ENCODE data around the gene ABHD13.

Gene ABHD13

DNA sequence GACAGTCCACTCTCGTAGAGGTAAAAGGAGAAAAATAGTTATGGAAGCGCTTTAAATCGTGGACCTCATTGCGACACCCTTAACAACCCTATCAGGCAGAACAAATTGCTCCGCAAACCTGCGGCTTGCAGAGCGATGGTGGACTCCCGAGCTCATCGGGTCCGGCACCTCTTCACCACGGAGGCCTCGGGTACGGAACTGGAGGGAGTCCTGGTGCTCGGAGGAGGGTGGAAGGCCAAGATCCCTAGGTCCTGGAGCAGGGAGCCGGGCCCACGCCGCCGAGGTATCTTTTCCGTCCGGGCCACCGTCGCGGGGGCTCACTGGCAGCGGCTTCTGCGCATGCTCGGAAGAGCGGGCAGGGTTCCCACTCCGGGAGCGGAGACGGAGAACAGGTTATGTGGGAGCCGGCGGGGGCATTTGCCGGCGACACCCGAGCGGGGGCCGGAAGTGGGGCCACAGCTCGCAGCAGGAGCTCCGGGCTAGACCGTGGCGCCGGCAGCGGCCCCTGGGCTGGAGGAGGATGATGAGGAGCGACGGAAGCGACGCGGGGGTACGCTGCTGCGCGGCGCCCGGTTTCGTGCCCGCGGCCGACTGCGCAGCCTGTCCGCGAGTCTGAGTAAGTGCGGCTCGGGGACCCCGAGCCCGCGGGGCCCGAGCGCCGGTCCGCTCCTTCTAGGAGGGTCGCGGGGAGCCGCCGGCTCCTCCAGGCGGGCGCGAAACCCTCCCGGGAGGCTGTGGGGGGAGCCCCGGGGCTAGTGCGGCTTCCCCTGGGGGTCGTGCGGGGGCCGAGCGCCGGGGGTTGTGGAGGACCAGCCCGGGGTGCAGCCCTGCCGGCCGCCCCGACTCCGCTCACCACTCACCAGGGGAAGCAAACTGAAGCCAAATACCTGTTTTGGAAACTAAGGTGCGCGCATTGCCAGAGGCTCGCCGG lies at the start of gene ABHD13:
ABHD13 (plus strand) TSS at position 349 of the 931 bp plus-strand sequence. CDS start 10,827 bp downstream, outside the sequence.
- Histone ChIP-seq H3K27ac (ENCODE audit: low read length) (peak within 1 kb of the TSS; percentile 98), H3K9me3 (ENCODE audit: insufficient read depth, low read depth, low read length) (no peaks in the 10 kb centered on the region), H3K36me3 (ENCODE audit: insufficient read depth, low read depth, low read length) (no peaks in the 10 kb centered on the region), H3K9ac (ENCODE audit: low read depth, low read length) (peak within 1 kb of the TSS; percentile 98), H3K4me3 (ENCODE audit: low read length) (peak within 1 kb of the TSS; percentile 99), H3K27me3 (ENCODE audit: insufficient read depth, low read length) (no peaks in the 10 kb centered on the region), H3K4me1 (ENCODE audit: insufficient read depth, low read length) (peaks cover 11% of the 10 kb centered on the region)

DNA sequence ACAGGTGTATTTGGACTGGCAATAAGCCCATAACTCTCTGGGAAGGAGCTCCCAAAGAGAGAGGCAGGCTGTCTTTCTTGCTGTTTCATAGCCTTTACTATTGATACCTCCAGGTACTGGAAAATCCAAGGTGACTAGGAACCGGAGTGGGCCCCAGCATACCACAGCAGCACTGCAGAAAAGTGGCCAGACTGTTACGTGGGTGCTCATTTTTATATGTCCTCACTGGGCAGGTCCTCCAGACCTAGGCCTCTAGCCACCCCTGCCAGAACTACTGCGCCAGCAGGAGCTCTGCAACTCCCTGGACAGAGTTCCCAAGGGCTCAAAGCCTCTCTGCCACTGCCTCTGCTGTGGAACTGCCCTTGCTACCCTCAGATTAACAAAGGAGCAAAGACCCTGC lies 49.3 kb upstream of the ABHD13 start:
- Histone ChIP-seq H3K9me3 (ENCODE audit: insufficient read depth, low read depth, low read length) (no peaks in the 10 kb centered on the region), H3K4me3 (ENCODE audit: low read length) (no peak overlapping the region), H3K4me1 (ENCODE audit: insufficient read depth, low read length) (no peaks in the 10 kb centered on the region), H3K36me3 (ENCODE audit: insufficient read depth, low read depth, low read length) (no peaks in the 10 kb centered on the region), H3K27ac (ENCODE audit: low read length) (no peak overlapping the region), H3K9ac (ENCODE audit: low read depth, low read length) (no peak overlapping the region), H3K27me3 (ENCODE audit: insufficient read depth, low read length) (no peaks in the 10 kb centered on the region)

DNA sequence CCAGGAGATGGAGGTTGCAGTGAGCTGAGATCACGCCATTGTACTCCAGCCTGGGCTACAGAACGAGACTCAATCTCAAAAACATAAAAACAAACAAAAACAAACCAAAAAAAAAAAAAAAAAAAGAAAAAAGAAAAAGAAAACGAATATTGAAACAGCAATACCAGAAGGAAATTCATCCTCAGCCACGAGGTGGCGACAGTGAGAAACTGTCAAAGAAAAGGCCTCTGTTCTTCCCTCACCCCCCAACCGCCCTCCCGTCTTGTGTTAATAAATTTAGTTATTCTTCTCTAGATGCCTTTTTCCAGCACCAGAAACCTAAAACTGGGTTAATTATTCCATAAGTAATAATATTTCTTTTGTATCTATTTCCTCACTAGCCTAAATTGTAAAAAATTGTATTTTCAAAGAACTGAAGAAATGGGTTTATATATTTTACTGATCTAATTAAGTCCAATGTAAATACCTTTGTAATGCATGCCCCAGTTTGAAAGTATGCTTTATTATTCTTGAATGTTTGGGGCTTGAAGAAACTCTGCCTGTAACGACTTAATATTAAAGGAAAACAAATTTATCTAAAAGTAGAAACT lies 41.4 kb upstream of the ABHD13 start:
- H3K4me3 ChIP-seq (ENCODE audit: low read length) = no peak overlapping the region
- no peak overlapping the region for H3K27ac ChIP-seq (ENCODE audit: low read length)
- H3K9me3 ChIP-seq (ENCODE audit: insufficient read depth, low read depth, low read length) = no peaks in the 10 kb centered on the region
- H3K36me3 ChIP-seq (ENCODE audit: insufficient read depth, low read depth, low read length) = no peaks in the 10 kb centered on the region
- no peaks in the 10 kb centered on the region for H3K4me1 ChIP-seq (ENCODE audit: insufficient read depth, low read length)
- no peaks in the 10 kb centered on the region for H3K27me3 ChIP-seq (ENCODE audit: insufficient read depth, low read length)
- H3K9ac ChIP-seq (ENCODE audit: low read depth, low read length) = no peak overlapping the region

DNA sequence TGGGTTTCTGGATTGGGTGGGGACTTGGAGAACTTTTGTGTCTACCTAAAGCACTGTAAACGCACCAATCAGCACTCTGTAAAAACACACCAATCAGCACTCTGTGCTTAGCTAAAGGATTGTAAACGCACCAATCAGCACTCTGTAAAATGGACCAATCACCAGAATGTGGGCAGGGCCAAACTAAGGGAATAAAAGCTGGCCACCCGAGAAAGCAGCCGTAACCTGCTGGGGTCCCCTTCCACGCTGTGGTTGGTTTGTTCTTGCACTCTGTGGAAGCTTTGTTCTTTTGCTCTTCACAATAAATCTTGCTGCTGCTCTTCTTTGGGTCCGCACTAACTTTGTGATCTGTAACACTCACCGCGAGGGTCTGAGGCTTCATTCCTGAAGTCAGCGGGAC lies 40.1 kb upstream of the ABHD13 start:
- no peak overlapping the region for H3K9ac ChIP-seq (ENCODE audit: low read depth, low read length)
- H3K4me3 ChIP-seq (ENCODE audit: low read length) = no peak overlapping the region
- H3K4me1 ChIP-seq (ENCODE audit: insufficient read depth, low read length) = no peaks in the 10 kb centered on the region
- H3K27me3 ChIP-seq (ENCODE audit: insufficient read depth, low read length) = no peaks in the 10 kb centered on the region
- no peaks in the 10 kb centered on the region for H3K9me3 ChIP-seq (ENCODE audit: insufficient read depth, low read depth, low read length)
- H3K36me3 ChIP-seq (ENCODE audit: insufficient read depth, low read depth, low read length) = no peaks in the 10 kb centered on the region
- no peak overlapping the region for H3K27ac ChIP-seq (ENCODE audit: low read length)

DNA sequence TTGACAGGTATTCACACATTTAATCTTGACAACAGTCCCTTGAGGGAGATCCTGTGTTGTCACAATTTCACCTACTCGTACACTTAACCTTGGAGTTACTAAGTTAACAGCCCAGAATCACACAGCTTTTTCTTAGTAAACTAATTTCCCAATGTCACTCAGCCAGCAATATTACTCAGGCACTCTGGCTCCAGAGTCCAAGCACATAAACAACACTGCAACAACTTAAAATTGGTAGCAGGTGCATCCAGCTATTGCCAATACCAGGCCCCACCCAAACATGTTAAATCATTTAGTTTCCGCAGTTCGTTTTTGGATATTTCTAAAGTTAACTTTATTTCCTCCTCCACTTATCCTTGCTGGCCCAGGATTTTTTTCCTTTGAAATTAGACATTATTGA lies 35.5 kb upstream of the ABHD13 start:
- no peak overlapping the region for H3K27ac ChIP-seq (ENCODE audit: low read length)
- H3K27me3 ChIP-seq (ENCODE audit: insufficient read depth, low read length) = no peaks in the 10 kb centered on the region
- no peaks in the 10 kb centered on the region for H3K36me3 ChIP-seq (ENCODE audit: insufficient read depth, low read depth, low read length)
- H3K9me3 ChIP-seq (ENCODE audit: insufficient read depth, low read depth, low read length) = no peaks in the 10 kb centered on the region
- H3K4me1 ChIP-seq (ENCODE audit: insufficient read depth, low read length) = no peaks in the 10 kb centered on the region
- H3K9ac ChIP-seq (ENCODE audit: low read depth, low read length) = no peak overlapping the region
- no peak overlapping the region for H3K4me3 ChIP-seq (ENCODE audit: low read length)

DNA sequence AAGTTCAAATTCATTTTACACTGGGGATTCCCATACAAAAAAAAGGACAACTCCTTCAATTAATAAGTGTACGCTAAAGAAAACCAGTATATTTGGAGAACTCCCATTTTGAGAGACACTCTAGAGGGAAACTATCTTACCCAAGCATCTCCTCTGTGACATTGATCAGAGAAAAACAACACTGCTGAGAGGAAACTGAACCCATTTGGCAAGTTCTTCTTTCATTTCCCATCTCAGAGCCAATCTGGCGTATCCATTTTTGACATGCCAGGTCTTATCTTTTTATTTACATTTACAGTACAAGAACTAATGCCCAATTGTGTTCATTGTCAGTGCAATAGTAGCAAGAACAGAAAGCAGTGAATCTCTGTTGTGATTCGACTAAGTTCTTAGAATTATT lies 33.0 kb upstream of the ABHD13 start:
- no peaks in the 10 kb centered on the region for H3K9me3 ChIP-seq (ENCODE audit: insufficient read depth, low read depth, low read length)

DNA sequence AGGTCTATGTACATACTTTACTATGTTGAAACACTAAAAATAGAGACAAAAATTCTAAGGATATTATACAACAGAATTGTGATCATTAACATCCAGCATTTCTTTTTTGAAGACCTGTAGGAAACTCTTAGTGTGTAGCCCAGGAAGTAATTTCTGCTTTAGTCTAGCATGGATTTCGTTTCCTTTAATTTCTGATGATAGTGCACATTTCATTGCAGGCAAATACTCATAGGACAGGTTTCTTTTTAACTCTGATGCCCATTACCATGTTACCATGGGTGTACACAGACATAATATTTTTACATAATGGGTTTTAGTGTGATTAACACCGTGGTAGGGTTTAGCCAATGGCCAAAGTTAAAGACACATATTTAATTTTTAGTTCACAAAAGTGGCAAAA lies 29.9 kb upstream of the ABHD13 start:
- Histone ChIP-seq H3K27ac (ENCODE audit: low read length) (no peak overlapping the region), H3K4me1 (ENCODE audit: insufficient read depth, low read length) (no peaks in the 10 kb centered on the region), H3K27me3 (ENCODE audit: insufficient read depth, low read length) (no peaks in the 10 kb centered on the region), H3K9me3 (ENCODE audit: insufficient read depth, low read depth, low read length) (no peaks in the 10 kb centered on the region), H3K4me3 (ENCODE audit: low read length) (no peak overlapping the region), H3K36me3 (ENCODE audit: insufficient read depth, low read depth, low read length) (no peaks in the 10 kb centered on the region), H3K9ac (ENCODE audit: low read depth, low read length) (no peak overlapping the region)

More for the DNA sequence above, 33.0 kb upstream of the ABHD13 start:
- Histone ChIP-seq H3K27me3 (ENCODE audit: insufficient read depth, low read length) (no peaks in the 10 kb centered on the region), H3K4me3 (ENCODE audit: low read length) (no peak overlapping the region), H3K27ac (ENCODE audit: low read length) (no peak overlapping the region), H3K36me3 (ENCODE audit: insufficient read depth, low read depth, low read length) (no peaks in the 10 kb centered on the region), H3K4me1 (ENCODE audit: insufficient read depth, low read length) (no peaks in the 10 kb centered on the region), H3K9ac (ENCODE audit: low read depth, low read length) (no peak overlapping the region)

DNA sequence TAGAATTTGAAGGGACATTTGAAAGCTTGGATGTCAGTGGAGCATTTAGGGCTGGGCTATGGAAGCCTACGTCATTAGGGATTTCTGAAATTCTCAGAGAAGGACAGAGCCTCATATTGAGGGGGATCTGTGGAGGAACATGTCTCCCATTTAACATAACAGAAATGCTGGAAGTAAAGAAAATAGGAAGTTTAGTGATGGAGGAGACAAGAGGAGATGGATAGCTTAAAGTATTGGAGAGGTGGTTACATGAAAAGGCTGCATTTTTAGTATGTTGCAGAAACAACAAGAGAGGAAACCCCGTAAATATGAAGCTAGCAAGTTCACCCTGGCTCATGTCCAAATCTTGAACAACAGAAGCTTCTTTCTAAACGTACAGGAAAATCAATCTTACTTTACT lies 27.3 kb upstream of the ABHD13 start:
- Histone ChIP-seq H3K36me3 (ENCODE audit: insufficient read depth, low read depth, low read length) (no peaks in the 10 kb centered on the region), H3K27me3 (ENCODE audit: insufficient read depth, low read length) (no peaks in the 10 kb centered on the region), H3K4me1 (ENCODE audit: insufficient read depth, low read length) (no peaks in the 10 kb centered on the region), H3K9ac (ENCODE audit: low read depth, low read length) (no peak overlapping the region), H3K4me3 (ENCODE audit: low read length) (no peak overlapping the region), H3K9me3 (ENCODE audit: insufficient read depth, low read depth, low read length) (no peaks in the 10 kb centered on the region), H3K27ac (ENCODE audit: low read length) (no peak overlapping the region)

DNA sequence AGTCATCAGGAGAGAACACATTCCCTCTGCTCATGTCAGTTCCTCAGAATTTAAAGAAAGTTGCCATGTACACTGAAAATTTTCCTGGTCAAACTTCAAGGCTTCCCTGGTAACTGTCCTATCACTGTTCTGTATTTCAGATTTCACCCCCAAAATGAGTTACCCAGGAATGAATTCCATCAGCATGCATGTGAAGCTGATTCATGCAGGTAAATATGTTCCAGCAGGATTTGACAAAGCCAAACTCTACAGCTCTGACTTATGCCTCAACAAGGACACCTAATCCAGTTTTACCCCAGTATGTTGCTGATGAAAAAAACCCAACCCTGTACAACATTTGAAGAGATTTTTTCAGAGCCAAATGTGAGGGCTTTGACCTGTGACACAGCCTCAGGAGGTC lies 24.4 kb upstream of the ABHD13 start:
- Histone ChIP-seq H3K36me3 (ENCODE audit: insufficient read depth, low read depth, low read length) (no peaks in the 10 kb centered on the region), H3K9me3 (ENCODE audit: insufficient read depth, low read depth, low read length) (no peaks in the 10 kb centered on the region), H3K27ac (ENCODE audit: low read length) (no peak overlapping the region), H3K4me3 (ENCODE audit: low read length) (no peak overlapping the region), H3K4me1 (ENCODE audit: insufficient read depth, low read length) (no peaks in the 10 kb centered on the region), H3K9ac (ENCODE audit: low read depth, low read length) (no peak overlapping the region), H3K27me3 (ENCODE audit: insufficient read depth, low read length) (no peaks in the 10 kb centered on the region)

DNA sequence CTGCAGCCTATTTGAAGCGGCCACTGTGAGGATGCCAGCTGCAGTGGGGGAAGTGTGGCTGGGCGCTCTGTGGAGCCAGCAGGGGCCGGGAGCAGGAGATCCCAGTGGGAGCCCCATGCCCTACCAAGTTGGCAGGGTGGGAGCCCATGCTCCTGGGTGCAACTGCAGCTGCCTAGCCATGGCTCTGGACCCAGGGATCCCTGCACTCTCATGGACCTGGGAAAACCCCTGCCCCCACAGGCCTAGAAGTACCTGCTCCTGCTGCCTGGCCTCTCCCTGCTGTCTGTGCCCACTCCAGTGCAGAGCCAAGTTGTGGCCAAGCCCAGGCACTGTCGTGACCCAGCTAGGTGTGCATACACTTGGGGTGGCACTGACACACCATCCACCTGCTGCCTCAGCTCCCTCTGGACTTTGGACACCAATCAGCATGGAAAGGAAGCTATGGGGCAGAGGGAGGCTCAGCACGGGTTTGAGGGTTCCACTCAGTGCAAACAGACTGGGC lies 23.7 kb upstream of the ABHD13 start:
- H3K36me3 ChIP-seq (ENCODE audit: insufficient read depth, low read depth, low read length) = no peaks in the 10 kb centered on the region

DNA sequence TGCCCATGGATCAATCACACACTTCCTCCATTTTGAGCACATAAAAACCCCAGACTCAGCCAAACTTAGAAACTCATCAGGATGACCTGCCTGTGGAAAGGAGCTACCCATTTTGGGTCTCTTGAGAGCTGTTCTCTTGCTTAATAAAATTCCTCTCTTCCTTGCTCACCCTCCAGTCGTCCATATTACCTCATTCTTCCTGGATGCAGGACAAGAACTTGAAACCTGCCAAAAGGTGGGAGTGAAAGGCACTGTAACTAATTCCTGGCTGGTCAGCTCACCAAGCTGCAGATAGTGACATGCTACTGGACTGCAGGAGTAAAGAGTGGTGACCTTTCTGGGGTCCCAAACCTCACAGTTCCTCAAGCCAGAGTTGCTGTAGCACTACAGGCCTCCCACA lies 23.0 kb upstream of the ABHD13 start:
- no peak overlapping the region for H3K4me3 ChIP-seq (ENCODE audit: low read length)
- H3K27ac ChIP-seq (ENCODE audit: low read length) = no peak overlapping the region
- no peak overlapping the region for H3K9ac ChIP-seq (ENCODE audit: low read depth, low read length)
- H3K4me1 ChIP-seq (ENCODE audit: insufficient read depth, low read length) = no peaks in the 10 kb centered on the region
- H3K27me3 ChIP-seq (ENCODE audit: insufficient read depth, low read length) = no peaks in the 10 kb centered on the region
- H3K9me3 ChIP-seq (ENCODE audit: insufficient read depth, low read depth, low read length) = no peaks in the 10 kb centered on the region
- H3K36me3 ChIP-seq (ENCODE audit: insufficient read depth, low read depth, low read length) = no peaks in the 10 kb centered on the region

More for the DNA sequence above, 23.7 kb upstream of the ABHD13 start:
- H3K4me1 ChIP-seq (ENCODE audit: insufficient read depth, low read length) = no peaks in the 10 kb centered on the region
- H3K9ac ChIP-seq (ENCODE audit: low read depth, low read length) = no peak overlapping the region
- H3K27ac ChIP-seq (ENCODE audit: low read length) = no peak overlapping the region
- no peaks in the 10 kb centered on the region for H3K27me3 ChIP-seq (ENCODE audit: insufficient read depth, low read length)
- no peaks in the 10 kb centered on the region for H3K9me3 ChIP-seq (ENCODE audit: insufficient read depth, low read depth, low read length)
- H3K4me3 ChIP-seq (ENCODE audit: low read length) = no peak overlapping the region

DNA sequence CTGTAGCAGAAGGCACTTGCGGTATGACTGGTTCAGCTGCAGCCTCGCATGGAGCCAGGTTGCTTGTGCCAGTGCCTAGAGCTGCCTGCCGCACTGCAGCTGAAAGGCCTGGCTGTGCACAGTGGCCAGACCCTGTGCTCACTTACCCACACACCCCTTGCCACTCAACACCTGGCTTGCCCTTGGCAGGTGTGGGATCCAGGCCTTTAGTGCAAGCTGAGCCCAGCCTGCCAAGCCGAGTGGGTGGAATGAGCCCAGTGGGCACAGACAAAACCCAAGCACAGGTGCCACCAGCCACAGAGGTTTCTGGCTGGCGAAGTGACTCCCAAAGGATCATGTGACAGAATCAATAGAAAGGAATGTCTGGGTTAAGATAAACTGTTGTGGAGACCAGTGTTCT lies 22.3 kb upstream of the ABHD13 start:
- Histone ChIP-seq H3K9me3 (ENCODE audit: insufficient read depth, low read depth, low read length) (no peaks in the 10 kb centered on the region), H3K4me3 (ENCODE audit: low read length) (no peak overlapping the region), H3K9ac (ENCODE audit: low read depth, low read length) (no peak overlapping the region), H3K27me3 (ENCODE audit: insufficient read depth, low read length) (no peaks in the 10 kb centered on the region), H3K27ac (ENCODE audit: low read length) (no peak overlapping the region), H3K36me3 (ENCODE audit: insufficient read depth, low read depth, low read length) (no peaks in the 10 kb centered on the region), H3K4me1 (ENCODE audit: insufficient read depth, low read length) (no peaks in the 10 kb centered on the region)

All from iPS-20b (cell line).